ENCODE measurements around the gene CCDC107. TPM values are rescaled to one million over a fixed set of nuclear protein-coding genes. Genes with fewer than 3 reads are reported as not detected.

The CCDC107 gene
- 8.1 and 19.5 TPM in 2 replicates for total RNA-seq

DNA sequence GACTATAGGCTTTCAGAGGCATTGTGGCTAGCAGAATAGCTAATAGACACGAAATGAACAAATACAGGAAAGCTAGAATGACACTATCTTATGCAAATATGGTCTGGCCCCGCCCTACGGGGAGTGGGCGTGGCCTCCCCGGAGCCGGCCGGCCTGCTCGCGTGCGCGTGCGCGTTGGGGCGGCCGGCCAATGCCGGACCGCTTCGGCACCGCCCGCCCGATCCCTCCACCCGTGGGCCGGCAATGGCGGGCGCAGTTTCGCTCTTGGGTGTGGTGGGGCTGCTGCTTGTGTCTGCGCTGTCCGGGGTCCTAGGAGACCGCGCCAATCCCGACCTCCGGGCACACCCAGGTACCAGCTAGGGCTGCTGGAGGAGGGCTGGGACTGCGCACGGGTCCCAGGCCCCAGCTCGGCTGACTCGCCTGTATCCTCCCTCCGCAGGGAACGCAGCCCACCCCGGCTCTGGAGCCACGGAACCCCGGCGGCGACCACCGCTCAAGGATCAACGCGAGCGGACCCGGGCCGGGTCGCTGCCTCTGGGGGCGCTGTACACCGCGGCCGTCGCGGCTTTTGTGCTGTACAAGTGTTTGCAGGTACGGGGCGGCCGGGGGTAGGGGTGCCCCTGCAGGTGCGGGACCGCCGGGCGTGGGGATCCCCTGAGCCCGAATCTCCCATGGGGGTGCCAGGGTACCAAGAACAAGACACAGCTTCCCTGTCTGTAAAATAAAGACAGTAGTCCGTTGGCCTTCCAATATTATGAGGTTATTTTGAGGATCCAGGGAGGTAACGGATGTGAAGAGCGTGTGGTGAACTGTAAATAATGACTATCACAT lies at the start of gene CCDC107:
TSS of gene CCDC107 (plus strand) at position 156 of the 831 bp plus-strand sequence. CDS start at position 244, 88 bp downstream.

DNA sequence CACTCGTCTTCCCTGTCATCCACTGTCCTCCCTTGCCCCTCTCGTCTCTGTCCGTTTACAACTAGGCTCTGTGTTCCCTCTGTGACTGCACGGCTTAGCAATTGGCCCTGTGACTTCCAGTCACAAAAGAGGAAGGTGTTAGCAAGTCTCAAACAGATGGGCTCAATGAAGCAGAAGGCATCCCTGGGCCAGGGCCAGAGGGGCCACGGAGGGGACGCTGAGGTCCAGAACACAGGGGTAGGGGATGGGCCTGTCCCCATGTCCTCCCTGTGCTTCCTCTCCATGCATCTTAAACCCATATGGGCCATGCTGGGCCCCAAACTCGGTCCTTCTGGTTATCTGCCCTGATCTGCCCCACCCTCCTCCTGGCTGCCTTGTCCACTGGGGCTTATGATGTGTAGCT lies 39.8 kb upstream of the CCDC107 start, which contains the start of gene CD72:
TSS of gene CD72 (minus strand) at position 89 of the 403 bp plus-strand sequence. CDS start 110 bp downstream, outside the sequence.

GRCh38 chr9:35650341-35651158 lies 7.5 kb upstream of the CCDC107 start, which contains the start of gene SIT1:
TSS of gene SIT1 (minus strand) at chr9:35650931. CDS start at chr9:35650853, 78 bp downstream.

DNA sequence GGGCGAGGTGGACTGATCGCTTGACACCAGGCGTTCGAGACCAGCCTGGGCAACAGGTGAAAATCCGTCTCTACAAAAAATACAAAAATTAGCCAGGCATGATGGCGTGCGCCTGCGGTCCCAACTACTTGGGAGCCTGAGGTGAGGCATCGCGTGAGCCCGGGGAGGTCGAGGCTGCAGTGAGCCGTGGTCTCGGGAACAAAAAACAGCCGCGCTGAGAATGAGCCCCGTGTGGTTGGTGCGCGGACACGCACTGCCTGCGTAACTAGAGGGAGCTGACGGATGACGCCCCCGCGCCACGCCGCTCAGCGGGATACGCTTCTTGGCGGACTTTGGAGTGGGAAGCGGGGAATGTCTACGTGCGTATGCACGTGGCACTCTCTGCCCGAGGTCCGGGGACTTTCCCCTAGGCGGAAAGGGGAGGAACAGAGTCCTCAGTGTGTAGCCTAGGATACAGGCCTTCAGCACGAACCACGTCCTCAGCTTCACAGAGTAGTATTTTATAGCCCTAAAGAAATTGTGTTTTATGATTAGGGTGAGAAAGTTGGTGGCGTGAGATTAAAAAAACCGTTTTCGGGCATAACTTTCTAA lies 451 bp upstream of the CCDC107 start, which contains the start of gene RMRP:
TSS of gene RMRP (minus strand) at position 474 of the 591 bp plus-strand sequence.

GRCh38 chr9:35664531-35665470 lies 6.7 kb downstream of the CCDC107 start, which contains the start of gene ARHGEF39:
TSS of gene ARHGEF39 (minus strand) at chr9:35665195. CDS start at chr9:35665169, 26 bp downstream.

GRCh38 chr9:35673132-35674024 lies 15.3 kb downstream of the CCDC107 start, which contains the start of gene CA9:
TSS of gene CA9 (plus strand) at chr9:35673928. CDS start at chr9:35673960, 32 bp downstream.

DNA sequence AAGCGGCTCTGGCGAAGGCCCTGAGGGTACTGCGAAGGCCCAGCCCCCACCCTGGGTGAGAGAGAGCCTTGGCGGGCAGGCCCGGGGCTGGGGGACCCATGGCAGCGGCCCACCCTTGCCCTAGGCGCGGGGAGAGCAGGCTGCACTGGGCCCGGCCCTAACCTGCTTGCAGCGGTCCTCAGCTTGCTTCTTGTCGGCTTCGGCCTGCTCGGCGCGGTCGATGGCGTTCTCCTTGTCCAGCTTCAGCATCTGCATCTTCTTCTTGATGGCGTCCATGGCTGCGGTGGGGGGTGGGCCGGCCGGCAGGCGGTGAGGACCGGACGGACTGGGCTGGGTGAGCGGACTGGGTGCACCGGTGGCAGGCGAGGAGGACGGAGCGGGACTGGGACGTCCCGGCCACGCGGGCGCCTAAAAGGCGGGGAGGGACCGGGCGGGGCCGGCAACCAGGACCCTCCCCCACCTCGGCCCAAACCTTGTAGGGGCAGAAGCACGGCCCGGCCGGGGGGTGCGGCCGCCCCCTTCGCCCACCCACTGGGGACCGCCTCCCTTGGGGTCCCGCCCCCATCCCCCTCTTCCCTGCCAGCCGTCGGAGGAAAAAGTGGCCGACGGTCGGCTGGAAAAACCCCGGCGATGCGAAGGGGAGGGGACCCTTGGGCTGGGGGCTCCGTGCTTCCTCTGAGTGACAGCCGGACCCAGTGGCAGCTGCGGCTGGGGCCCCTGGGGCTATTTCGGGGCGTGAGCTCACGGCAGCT lies 31.6 kb downstream of the CCDC107 start, which contains the start of gene TPM2:
TSS of gene TPM2 (minus strand) at position 384 of the 752 bp plus-strand sequence. CDS start at position 276, 108 bp downstream.

Other genes with a start within 250 kb of the CCDC107 start
- gene RUSC2, start 168.2 kb upstream of the CCDC107 start, total RNA-seq: 4.0 and 10.4 TPM in 2 replicates
- 7.7 and 9.4 TPM in 2 replicates for gene TESK1, start 53.0 kb upstream of the CCDC107 start, total RNA-seq
- gene CD72, start 39.9 kb upstream of the CCDC107 start, total RNA-seq: 0.72 TPM in 1 of 2 replicates, not detected in the other
- gene SIT1, start 7.4 kb upstream of the CCDC107 start, total RNA-seq: not detected in 2 replicates
- 9,806 and 24,624 TPM in 2 replicates for gene RMRP, start 273 bp upstream of the CCDC107 start, total RNA-seq
- gene ARHGEF39, start 6.9 kb downstream of the CCDC107 start, total RNA-seq: 1.3 and 4.6 TPM in 2 replicates
- gene CA9, start 15.6 kb downstream of the CCDC107 start, total RNA-seq: 9.6 and 35.2 TPM in 2 replicates
- gene TPM2, start 31.6 kb downstream of the CCDC107 start, total RNA-seq: 61.0 and 129 TPM in 2 replicates
- 92.3 and 171 TPM in 2 replicates for gene TLN1, start 73.9 kb downstream of the CCDC107 start, total RNA-seq
- 29.2 and 88.4 TPM in 2 replicates for gene CREB3, start 74.4 kb downstream of the CCDC107 start, total RNA-seq
- 26.7 and 30.7 TPM in 2 replicates for gene GBA2, start 90.9 kb downstream of the CCDC107 start, total RNA-seq
- gene RGP1, start 91.0 kb downstream of the CCDC107 start, total RNA-seq: 10.6 and 11.1 TPM in 2 replicates
- not detected in 2 replicates for gene MSMP, start 96.0 kb downstream of the CCDC107 start, total RNA-seq
- 8.7 and 12.4 TPM in 2 replicates for gene NPR2, start 133.3 kb downstream of the CCDC107 start, total RNA-seq
- gene SPAG8, start 154.0 kb downstream of the CCDC107 start, total RNA-seq: under 0.01 TPM in 1 of 2 replicates, not detected in the other
- gene HINT2, start 156.8 kb downstream of the CCDC107 start, total RNA-seq: 18.8 and 36.4 TPM in 2 replicates
- gene FAM221B, start 170.4 kb downstream of the CCDC107 start, total RNA-seq: not detected in 2 replicates
- 1.9 TPM in 2 replicates for gene TMEM8B, start 170.9 kb downstream of the CCDC107 start, total RNA-seq
- gene OR13J1, start 212.1 kb downstream of the CCDC107 start, total RNA-seq: not detected in 2 replicates
- 0.85 TPM in 1 of 2 replicates, not detected in the other for gene HRCT1, start 247.9 kb downstream of the CCDC107 start, total RNA-seq

Measured in tracheal epithelial cell (primary cell).